GM03348 (cell line): ENCODE results near the gene ALOX15B.
"Not testable (repeated sequence)": the region's sequence is repeated elsewhere in the genome, so short reads cannot be mapped to it uniquely, and the experiment has no call there.

ENCODE experiments used
- DNase-seq: peaks from one replicate; pipeline ENCODE4 v3.0.0; 2012; ENCODE audit warnings: low spot score

Gene ALOX15B

DNA sequence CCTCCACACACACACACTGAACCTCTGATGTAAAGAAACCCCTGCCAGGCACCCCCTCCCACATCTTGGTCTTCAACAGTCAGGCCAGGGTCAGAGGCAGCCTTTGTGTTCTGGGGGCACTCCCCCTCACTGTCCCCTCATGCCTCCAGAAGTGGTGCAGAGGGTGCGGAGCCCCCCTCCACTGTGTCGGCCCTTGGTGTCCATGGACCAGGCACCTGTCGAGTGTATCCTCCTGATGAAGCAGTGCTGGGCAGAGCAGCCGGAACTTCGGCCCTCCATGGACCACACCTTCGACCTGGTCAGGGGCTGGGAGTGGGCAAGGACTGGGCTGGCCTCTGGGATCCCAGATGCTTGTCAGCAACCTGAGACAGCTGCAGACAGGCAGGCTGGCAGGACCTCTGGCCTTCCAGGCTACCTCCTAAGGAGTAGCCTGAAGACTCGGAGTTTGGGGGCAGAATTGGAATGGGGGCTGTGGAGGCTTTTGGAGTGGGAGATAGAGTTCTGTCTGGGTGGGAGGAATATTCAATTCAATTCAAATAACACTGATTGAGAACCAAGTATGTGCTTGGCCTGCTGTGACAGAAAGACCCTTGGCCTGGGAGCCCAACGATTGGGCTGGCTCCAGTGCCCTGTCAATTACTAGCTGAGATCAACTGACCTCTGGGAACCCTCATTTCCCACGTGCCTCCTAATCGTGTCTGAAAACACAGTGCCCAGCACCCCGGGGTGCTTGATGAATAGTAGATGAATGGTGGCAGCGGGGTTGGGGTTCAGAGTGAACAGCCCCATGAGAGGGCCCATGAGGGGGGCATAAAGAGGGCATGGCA, 24.9 kb upstream of the ALOX15B start:
- DNase-seq, result no peak

DNA sequence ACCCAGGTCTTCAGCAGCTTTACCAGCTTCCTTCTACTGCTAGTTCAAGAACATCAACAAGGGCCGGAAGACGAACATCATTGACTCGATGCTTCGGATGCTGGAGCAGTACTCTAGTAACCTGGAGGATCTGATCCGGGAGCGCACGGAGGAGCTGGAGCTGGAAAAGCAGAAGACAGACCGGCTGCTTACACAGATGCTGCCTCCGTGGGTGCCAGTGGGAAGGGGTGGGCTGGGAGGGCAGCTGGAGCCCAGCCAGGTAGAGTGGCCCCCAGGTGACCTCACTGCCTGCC, 24.4 kb upstream of the ALOX15B start:
- no peak for DNase-seq

DNA sequence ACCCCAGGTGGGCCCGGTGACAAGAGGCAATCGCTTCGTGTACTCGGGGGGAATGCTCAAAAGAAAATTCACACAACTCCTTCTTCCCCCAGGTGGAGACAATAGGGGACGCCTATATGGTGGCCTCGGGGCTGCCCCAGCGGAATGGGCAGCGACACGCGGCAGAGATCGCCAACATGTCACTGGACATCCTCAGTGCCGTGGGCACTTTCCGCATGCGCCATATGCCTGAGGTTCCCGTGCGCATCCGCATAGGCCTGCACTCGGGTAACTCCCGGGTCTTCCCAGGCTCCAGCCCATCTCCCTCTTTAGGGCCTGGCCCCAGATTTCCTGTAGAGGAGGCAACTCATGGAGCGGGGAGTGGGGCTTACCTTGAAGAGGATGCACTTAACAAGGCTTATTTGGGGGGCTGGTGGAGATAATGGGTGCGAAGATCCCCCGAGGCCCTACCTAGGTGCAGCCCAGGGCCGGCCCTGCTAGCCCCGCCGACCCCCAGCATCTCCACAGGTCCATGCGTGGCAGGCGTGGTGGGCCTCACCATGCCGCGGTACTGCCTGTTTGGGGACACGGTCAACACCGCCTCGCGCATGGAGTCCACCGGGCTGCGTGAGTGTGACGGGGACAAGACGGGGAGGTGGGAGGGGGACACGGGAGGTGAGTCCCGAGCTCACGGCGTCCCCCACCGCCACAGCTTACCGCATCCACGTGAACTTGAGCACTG, 23.5 kb upstream of the ALOX15B start:
- no peak for DNase-seq

DNA sequence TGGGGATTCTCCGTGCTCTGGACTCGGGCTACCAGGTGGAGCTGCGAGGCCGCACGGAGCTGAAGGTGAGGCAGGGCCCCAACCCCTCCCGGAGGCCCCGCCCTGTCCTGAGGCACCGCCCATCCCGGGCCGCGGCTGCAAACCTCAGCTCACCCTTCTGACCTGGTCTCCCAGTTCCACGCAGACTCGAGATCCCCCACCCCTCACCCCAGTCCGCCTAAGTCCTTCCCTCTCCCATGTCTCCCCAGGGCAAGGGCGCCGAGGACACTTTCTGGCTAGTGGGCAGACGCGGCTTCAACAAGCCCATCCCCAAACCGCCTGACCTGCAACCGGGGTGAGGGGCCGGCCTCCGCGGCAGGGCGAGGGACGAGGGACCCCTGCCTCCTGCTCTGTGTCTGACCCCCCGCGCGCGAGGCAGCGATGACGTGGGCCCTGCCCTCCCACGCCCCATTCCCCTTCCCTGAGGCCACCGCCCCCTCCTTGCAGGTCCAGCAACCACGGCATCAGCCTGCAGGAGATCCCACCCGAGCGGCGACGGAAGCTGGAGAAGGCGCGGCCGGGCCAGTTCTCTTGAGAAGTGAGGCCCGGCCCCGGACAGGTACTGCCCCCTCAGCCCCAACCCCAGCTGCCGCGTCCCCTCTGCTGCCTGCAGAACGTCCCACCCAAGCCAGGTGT, 22.8 kb upstream of the ALOX15B start:
- DNase-seq, result no peak

DNA sequence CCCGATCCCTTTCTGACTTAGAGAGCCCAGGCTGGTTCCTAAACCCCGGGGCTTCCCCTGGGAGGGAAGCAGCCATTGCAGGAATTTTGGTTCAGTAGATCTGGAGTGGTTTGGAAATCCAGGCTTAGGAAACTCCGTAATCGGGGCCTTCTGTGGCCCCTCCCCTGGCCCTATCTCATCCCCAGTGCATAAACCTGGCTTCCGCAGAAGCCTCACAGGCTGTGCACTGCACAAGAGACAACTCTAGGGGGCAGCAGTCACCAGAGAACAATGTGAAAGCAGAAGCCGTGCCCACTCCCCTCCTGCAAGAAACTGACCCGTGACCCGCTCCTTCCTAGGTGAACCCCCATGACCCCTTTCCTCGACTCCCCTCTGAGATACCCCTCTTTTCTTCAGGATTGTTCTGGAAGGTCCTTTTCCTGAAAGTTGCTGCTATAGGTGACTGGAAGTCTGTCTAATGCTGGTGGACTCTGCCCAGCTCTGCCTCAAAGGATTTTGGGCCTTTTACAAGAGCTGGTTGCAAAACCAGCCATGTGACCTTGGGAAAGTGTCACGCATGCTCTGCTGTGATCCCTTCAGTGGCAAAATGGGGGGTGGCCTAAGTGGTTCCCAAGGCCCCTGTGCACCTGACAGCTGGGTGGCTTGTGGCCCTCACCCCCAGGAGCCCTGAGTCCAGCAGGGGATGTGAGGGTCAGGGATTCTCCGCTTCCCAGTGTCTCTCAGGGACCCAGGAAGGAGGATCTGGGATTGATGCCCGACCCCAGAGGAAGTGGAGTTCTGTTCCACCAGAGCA, 22.0 kb upstream of the ALOX15B start:
- DNase-seq, result no peak

DNA sequence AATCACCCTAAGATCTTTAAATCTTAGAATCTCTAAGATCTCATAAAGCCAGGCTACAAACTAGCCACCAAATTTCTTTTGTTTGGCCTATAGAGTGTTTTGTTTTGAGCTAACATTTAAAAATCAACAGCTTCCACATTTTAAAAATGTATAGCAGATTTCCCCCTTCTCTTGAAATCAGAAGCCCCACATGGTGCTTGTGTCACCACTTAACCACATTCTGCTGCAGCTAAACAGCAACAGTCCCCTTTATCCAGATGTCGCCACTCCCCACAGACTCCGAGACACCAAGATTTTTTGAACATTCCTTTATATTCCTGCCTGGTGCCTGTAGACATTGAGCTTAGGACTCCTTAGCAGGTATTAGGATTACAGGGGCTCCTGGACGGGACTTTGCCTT, 20.4 kb upstream of the ALOX15B start:
- no peak for DNase-seq

DNA sequence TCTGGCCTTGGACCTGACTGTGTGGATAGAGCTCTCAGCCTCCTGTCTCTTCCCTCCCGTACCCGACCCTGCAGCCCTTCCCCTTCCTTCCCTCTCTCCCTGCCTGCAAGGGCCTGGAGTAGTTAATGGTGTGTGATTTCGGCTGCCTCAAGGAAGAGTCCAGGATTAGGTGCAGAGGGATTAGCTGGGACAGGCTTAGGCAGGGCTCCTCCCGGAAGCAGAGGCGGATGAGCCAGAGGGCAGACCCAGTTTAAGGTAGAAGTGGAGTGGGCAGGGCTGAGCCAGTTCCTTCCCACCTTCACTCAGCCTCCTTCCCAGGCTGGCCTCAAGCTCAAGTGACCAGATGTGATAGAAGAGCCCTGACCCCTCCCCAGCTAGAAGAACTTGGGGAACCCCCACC, 19.7 kb upstream of the ALOX15B start:
- DNase-seq, result no peak

DNA sequence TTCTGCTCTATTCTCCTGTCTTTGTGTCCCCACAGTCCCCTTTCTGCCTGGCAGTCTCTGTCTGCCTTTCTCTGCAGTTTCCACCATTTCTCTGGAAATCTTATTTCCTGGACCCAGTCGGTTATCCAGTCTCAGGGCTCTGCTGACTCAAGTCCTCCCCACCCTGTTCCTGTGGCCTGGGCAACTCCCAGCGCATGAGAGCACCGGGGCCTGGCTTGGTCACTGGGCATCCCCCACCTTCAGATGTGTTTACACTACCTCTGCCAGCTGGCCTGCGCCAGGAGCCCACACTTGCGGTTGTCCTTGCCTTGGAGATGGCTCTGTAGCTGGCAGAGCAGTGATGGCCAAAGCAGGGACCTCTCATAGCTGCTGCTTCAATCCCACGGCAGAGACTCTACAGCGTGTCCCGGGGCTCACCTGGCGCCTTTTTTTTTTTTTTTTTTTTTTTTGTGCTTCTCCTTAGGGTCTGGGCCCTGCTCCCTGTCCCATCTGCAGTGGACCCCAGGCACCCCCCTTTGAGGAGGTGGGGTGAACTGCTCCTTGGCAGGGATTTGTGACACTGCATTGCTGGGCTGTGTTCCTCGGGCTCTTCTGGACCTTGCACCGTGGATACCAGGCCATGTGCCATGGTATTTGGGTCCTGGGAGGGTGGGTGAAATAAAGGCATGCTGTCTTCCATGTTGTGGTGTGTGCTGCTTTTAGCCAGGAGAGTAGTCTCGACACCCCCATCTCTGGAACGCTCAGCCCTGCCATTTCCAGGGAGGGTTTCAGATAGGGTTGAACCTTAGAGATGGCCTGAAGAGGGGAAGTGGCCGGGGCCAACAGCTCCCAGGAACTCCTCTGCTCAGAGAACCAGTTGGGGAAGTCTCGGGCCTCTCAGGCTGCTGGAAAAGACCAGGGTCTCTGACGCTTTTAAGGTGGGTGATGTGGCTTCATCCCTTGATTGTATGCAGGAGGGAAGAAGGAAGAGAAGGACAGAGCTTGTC, 18.9 kb upstream of the ALOX15B start:
- no peak for DNase-seq

DNA sequence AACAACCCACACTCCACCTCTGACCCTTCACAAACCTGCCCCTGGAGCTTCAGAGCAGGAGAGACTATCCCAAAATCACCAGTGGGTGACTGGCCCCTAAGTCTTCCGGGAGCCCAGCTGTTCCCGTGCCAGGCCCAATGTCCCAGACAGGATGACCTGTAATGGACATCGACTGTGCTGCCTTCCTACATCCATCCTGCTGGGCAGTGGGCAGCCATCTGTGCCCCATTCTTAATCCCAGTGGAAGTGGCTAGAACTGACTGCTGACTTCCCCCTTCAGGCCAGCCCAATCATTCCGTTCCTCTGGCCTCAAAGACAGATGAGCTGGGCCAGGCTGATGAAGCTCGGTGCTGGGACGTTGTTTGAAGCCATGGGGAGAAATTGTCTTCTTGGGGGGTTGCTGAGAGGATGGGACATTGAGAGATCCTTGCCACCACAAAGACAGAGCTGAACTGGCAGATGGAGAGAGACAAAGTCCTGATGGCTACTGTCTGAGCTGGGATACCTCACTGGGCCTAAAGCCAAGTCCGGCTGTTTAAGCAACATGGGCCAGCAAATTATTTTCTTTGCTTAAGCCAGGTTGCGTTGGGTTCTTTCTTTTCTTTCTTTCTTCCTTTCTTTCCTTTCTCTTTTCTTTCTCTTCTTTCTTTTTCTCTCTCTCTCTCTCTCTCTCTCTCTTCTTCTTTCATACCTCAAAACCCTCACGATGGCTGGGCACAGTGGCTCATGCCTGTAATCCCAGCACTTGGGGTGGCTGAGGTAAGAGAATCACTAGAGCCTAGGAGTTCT, 17.9 kb upstream of the ALOX15B start:
- DNase-seq, result no peak

DNA sequence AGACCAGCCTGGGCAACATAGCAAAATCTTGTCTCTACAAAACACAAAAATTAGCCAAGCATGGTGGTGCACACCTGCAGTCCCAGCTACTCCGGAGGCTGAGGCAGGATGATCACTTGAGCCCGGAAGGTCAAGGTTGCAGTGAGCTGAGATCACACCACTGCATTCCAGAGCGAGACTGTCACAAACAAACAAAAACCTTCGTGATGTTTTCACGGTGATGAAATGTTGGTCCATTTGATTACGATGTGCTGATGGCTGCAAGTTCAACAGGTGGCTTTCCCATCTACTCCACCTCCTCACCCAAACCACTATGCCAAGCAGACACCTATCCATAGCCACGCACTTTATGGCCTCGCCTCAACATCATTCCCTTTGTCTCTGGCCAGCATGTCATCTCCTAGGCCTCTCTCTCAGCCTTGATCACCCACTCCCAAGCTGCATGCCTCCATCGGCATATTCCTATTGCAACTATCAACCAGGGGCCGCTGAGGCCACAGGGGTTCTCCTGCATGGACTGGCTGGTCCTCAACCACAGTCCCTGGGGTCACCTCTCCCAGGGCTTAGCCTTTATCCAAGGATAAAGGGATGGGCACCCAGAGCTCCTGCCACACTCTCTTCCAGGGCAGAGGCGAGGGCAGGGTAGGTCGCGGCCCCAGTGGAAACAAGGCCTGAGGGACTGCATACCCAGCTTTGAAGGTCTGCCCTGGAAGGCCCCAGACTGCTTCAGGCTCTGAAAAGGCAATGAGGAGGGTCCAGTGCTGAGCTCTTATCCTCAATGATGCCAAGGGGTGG, 17.1 kb upstream of the ALOX15B start:
- no peak for DNase-seq

DNA sequence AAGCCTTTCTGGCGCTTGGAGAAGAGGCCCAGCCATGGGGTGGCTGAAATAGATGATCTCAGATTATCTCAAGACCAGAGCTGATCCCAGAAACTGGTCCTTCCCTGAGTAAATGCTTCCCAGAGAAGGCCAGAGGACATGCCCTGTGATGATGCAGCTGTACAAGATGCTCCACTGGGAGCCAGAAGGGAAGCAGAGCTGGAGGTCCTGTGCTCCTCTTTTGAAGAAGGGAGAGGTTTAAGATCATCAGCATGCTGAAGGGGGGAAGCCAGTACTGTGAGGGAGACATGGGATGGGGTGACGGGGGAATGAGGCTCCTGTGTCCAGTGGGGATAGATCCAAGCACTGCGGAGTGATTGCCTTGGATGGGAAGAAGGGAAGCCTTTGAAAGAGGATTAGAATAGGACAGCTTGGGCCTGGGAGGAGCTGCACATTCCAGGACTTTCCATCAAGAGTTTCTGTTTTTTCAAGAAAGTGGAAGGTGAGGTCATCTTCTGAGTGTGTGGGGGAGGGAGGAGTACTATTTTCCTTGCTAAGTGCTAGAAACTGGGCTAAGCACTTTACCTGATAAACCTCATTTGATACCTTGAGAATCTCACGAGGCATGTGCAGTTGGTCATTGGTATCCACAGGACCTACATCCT, 16.4 kb upstream of the ALOX15B start:
- DNase-seq, result no peak

DNA sequence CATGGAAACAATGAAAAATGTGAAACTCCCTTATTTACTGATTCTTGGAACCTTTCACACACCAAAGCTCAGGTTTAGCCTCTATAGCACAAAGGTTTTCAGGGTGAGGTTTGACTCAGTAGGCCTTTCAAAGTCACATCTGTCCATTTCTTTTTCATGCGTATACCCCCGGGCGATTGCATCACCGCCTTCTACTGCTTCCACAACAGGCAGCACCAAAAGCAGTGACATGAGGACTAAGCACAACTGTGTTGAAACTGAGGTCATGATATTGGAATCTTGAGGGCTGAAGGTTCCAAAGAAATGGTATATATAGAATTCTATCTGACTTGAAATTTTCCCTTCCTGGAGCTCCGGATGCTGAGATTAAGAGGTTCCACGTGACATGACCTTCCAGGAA, 14.7 kb upstream of the ALOX15B start:
- DNase-seq, result not testable (repeated sequence)

DNA sequence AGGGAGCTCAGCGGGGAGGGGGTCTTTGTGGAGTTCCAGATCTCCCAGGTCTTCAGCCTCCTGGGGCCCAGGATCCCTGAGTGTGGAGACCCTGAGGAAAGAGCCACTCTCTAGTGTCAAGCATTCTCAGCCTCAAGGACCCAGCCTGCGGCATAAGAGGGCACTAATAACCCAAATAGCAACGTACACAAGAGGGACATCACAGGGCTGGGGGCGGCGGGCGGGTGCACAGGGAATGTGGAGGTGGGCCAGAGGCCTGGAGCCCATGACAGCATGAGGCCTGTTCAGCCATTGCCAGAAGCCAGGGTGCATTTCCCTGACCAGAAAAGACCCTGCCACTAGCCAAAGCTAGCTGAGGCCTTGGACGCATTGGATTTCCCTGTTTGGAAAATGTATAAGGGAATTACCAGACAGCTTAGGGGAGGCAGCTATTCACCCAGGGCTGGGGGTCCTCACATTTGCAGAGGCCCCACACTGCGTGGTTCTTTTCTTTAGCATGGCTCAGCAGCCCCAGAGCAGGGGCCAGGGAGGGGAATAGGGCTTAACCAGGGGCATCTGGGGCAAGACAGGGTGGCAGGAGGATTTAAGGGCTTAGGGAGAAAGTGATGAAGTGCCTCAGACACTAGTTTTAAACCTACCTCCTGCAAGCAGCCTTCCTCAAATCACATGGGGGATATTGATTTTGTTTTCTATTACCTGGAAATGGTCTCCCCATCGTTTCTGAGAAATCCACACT, 13.5 kb upstream of the ALOX15B start:
- no peak for DNase-seq

DNA sequence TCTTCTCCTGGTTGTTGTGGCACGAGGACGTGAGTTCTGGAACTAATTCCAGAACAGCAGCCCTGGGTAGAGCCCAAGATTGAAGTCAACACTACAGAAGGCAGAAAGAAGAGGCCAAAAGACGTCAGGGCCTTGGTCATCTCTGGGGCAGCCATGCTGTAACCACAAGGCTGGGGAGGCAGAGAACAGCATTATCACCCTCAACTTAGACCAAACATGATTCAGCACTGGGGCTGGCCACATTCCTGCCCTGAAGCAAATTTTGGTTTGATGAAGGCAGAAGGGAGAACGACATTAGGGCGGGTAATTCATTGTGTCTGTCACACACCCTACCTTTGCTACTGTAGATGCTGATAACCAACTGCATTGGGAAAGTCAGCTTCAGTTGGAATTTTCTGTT, 9.7 kb upstream of the ALOX15B start:
- DNase-seq, result peak; percentile 32

DNA sequence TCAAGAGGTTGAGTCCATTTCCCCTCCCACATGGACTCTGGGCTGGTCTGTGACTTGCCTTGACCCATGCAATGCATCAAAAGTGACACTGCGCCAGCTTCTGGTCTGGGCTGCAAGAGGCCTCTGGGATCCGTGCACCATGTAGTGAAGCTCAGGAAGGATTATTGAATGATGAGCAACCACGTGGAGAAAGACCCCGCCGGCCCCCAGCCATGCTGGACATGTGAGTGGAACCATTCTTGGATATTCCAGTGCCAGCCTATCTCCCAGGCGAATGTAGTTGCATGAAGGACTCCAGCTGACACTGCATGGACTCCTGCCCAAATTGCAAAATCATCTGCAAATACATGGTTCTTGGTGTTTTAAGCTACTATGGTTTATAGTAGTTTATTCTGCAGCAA, 7.6 kb upstream of the ALOX15B start:
- no peak for DNase-seq

DNA sequence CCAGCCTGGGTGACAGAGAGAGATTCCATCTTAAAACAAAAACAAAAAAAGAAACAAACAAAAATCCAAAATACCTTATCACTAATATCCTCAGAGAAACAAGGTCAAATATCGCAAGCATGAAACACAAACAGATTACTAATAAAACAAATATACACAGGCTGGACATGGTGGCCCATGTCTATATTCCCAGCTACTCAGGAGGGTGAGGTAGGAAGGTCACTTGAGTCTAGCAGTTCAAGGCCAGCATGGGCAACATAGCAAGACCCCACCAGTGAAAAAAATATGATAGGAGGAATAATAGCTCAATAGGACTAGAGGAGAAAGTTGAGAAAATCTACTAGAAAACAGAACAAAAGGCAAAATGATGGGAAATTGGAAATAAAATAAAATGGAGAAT, 6.9 kb upstream of the ALOX15B start:
- DNase-seq, result no peak

DNA sequence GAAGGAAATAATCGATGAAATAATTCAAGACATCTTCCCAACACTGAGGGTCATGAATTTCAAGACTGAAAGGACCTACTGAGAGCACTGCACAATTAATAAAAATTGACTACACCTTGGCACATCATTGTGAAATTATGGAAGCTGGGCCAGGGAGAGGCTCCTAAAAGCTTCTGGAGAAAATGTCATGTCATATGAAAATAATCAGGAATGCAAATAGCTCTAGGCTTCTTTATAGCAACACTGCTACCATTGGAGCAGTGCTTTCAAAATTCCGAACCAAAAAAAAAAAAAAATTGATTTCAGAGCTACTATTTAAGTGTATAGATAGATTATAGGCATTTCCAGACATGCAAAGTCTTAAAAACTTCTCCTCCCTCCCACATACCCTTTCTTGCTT, 6.4 kb upstream of the ALOX15B start:
- no peak for DNase-seq

DNA sequence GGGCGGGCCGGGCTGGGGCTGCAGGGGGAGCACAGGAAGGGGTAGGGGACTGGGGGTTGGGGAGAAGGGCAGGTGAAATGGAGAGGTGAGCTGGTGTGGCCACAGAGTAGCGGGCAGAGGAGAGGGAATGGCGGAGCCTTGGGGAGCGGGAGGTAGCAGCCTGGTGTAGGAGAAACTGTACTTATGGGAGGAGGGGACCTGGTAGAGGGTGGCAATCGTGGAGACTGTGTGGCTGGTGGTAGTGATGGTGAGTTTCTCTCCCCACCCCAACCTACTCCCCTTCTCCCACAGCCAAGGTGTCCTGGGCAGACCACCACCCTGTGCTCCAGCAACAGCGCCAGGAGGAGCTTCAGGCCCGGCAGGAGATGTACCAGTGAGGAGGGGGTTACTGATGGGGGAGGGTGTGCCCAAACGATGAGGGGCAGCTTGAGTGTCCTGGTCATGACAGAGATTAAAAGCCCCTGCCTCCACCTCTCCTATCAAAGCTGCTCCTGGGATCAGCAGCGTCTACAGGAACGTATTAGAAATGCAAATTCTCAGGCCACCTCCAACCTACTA, 831 bp downstream of the ALOX15B start:
- no peak for DNase-seq
